Left colon (tissue), 2 donors: ENCODE data around the gene FUCA2. TPM values are rescaled to one million over a fixed set of nuclear protein-coding genes. Genes with fewer than 3 reads are reported as not detected.
"Not testable (repeated sequence)": the region's sequence is repeated elsewhere in the genome, so short reads cannot be mapped to it uniquely, and the experiment has no call there.

Experiments used
- ATAC-seq: fragments of 200-7000 bp; cut with Tn5 transposase; one replicate; pipeline ENCODE4 v1.9.1; 2020; ENCODE audit warnings: mild to moderate bottlenecking, moderate library complexity
- DNase-seq, 2 donors: peaks; one replicate each; pipeline ENCODE4 v3.0.0-alpha.2; 2020
- intact Hi-C, 2 donors: fragments of 100-400 bp; cut with DNase I in 1 of 2; cut with micrococcal nuclease in 1 of 2; formaldehyde crosslinking; loops; one replicate each; pipeline versions ENCODE4 v1.11.2 to v1.14.0; 2022; cut with DNase I, micrococcal nuclease
- total RNA-seq, 2 donors: library from RNA; stranded (reverse); fragmentation: NEBNext Ultra II Directional; extraction: Animal tissue kit (Norgen Biotek cat#: 25700); gene quantifications; one replicate each; pipeline ENCODE4 v1.2.1, GENCODE V29; 2021
- donor health status: DM: no; HTN: no; CAD: no.
- donor health status: DM: yes; HTN: yes; CAD: no.

The FUCA2 gene
- total RNA-seq, 2 donors from 2014 or later = 68.4 to 83.1 TPM

GRCh38 chr6:143506620-143507019, 4.9 kb downstream of the FUCA2 start:
- no peak for DNase-seq
- intact Hi-C loops = no loop called here
- ATAC-seq = no peak

DNA sequence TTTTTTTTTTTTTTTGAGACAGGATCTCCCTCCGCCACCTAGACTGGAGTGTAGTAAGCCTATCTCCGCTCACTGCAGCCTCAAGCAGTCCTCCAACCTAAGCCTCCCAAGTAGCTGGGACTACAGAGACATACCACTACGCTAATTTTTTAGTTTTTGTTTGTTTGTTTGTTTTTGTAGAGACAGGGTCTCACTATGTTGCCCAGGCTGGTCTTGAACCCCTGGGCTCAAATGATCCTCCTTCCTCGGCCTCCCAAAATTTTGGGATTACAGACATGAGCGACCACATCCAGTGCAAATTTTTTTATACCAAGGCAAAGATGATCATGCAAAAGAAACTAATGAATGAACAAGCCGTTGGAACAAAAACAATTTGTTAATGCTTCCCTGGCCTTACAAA, 5.3 kb downstream of the FUCA2 start:
- intact Hi-C loops = no loop called here
- DNase-seq = no peak
- ATAC-seq = no peak

GRCh38 chr6:143505537-143505936, 6.0 kb downstream of the FUCA2 start:
- ATAC-seq = no peak
- intact Hi-C loops = no loop called here

DNA sequence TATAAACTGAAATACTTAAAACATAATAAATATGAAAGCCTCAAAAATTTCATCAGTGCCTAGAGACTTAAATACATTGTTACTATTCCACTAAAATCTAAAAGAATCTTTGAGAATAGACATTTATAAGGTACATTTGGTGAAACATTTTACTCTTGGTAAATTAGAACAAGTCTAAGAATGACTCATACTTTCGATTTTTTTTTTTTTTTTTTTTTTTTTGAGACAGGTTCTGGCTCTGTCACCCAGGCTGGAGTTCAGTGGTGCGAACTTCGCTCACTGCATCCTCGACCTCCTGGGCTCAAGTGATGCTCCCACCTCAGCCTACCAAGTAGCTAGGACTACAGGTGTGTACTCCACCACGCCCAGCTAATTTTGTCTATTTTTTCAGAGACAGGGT, 6.4 kb downstream of the FUCA2 start:
- no peak for DNase-seq
- intact Hi-C loops = no loop called here
- no peak for ATAC-seq

More at GRCh38 chr6:143505537-143505936, 6.0 kb downstream of the FUCA2 start:
- no peak for DNase-seq

DNA sequence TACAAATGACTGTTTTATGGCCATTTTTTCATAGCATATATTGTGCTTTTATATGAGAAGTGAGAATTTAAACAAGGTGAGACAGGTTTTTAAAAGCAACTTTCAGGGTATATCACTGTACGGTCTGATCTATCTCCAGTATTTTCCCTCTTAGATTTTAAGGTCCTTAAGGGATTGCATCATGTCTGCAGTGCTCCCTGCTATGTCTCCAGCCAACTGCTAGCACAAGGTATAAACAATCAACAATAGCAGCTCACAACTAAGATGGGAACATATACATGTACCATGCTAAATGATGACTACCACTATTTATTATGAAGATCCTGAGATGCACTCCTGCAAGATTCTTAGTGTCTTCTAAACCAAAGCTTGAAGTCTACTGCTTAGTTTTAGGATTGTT, 7.2 kb downstream of the FUCA2 start:
- intact Hi-C loops = no loop called here
- DNase-seq (no peak), ATAC-seq (no peak)

- intact Hi-C loops = no loop called here
- DNase-seq (no peak), ATAC-seq (no peak)
Measured at GRCh38 chr6:143501851-143502250, 9.7 kb downstream of the FUCA2 start.

GRCh38 chr6:143498428-143498827, 13.1 kb downstream of the FUCA2 start:
- ATAC-seq = no peak
- DNase-seq = no peak
- intact Hi-C loops = no loop called here

DNA sequence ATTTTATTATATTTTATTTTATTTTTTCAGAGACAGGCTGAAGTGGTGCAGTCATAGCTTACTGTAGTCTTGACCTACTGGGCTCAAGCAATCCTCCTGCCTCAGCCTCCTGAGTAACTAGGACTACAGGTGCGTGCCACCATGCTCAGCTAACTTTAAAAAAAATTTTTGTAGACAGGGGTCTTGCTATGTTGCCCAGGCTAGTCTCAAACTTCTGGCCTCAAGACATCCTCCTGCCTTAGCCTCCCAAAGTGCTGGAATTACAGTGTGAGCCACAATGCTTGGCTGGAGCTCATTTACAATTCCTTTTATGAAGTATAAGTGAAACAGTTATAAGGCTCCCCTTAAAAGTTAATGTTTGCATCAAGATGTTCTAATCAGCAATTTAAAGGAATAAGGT, 14.5 kb downstream of the FUCA2 start:
- intact Hi-C loops = no loop called here
- DNase-seq (no peak), ATAC-seq (no peak)

GRCh38 chr6:143490775-143491174, 20.7 kb downstream of the FUCA2 start:
- no peak for ATAC-seq
- intact Hi-C loops = no loop called here
- DNase-seq = no peak

DNA sequence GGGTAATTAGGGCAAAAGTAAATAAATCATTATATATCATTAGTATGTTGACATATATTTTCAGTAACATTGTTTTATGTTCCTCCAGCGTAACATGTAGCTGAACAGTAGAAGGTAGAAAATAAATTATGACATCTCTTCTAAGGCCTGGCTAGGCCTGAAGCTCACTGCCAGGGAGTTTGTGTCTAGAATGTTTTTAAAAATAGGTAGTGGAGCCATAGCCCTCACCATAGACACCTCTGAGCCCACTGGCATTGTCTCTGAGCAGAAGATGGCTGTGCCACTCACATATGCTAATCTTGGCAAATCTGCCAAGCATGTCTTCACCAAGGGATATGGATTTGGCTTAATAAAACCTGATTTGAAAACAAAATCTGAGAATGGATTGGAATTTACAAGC, 21.3 kb downstream of the FUCA2 start:
- ATAC-seq (no peak), DNase-seq (no peak)
- intact Hi-C loops = no loop called here

DNA sequence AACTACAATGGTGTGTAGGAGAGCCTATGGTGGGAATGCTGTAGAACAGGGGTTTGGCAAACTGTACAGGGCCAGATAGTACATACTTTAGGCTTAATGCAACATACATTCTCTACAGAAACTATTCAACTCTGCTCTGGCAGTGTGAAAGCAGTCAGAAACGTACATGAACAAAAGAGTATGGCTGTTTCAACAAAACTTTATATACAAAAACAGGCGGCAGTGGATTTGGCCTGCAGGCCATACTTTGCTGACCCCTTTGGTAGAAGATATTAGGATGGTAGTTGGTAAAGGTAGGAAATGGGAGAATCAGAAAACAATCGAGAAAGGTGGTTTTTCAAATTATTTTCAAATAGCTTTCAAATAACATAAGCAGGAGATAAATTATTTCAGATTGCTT, 24.8 kb downstream of the FUCA2 start:
- intact Hi-C loops = no loop called here
- ATAC-seq (no peak), DNase-seq (no peak)

DNA sequence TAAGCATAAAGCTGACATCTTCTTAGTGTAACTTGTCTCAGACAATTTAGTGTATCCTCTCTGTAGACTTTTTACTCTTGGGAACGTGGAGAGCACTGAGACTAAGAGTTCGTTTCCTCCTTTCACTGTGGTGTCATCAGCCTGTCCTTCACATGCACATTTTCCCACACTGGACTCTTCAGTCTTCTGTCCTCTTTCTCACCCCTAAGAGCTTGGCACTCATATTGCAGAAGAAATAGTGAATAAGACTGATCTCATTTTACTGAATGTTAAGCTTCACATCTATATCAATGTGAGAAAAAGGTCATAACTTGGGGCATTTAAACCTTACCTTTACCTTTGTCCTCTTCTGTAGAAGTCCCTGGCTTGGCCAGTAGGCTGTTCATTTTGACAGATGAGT, 25.6 kb downstream of the FUCA2 start:
- no peak for ATAC-seq
- intact Hi-C loops = no loop called here
- DNase-seq = no peak

DNA sequence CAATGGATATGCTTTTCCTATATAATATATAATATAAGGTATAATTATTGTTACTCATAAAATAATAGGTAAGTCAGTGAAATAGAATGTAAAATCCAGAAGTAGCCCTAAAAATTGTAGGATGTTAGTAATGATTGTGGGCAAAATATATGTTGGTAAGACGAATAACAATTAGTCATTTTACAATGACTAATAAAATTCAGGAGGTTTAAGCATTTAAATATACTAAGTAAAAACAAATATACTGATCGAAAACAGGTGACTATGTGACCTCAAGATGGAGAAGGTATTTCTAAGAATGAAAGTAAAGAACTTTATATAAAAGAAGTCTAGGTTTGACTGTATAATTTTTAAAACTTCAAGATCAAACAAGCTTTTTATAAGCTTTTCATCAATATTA, 28.9 kb downstream of the FUCA2 start:
- DNase-seq (no peak), ATAC-seq (no peak)
- intact Hi-C loops = no loop called here

DNA sequence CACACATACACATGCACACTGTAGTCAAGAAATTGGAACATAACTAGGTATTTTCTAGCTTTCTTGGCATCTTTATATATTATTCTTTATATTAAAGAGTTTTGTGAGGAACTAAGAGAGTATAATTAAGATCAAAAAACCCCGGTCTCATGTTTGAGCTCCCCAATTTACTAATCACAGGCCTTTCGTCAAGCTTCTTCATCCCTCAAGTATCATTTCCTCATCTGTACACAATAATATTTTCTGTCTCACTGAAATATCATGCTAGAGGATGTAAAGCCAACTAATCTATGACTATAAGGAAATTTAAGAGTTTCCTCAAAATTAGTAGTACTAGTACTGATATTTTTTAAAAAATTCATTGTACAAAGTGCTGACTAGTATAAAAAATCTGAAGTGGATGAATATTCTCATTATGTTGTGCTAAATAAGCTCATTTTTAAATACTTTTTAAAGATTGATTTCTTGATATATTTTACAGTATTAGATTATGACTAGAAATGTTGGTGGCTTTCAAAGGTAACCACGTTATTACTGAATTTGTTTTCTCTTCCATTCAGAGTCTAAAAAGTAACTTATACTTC, 32.9 kb downstream of the FUCA2 start:
- intact Hi-C loops = no loop called here
- no peak for DNase-seq
- no peak for ATAC-seq

DNA sequence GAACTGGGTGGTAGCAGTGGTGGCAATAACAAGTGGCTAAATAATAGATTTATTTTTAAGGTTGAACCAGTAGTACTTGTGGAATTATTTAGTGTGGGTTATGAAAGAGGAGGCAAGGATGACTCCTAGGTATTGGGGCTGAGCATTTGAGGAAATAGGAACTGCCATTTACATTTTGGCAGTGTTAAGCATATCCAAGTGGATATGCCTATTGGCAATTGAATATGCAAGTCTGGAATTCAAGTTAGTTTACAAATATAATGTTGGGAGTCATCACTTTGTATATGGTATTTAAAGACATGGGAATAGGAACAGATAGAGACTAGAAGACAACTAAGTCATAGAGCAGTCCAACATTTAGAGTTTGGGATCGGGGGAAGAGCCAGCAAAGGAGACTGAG, 35.0 kb downstream of the FUCA2 start:
- no peak for ATAC-seq
- intact Hi-C loops = no loop called here

GRCh38 chr6:143471822-143472221, 39.7 kb downstream of the FUCA2 start:
- intact Hi-C loops = no loop called here
- ATAC-seq (no peak), DNase-seq (no peak)

More for the DNA sequence above, 35.0 kb downstream of the FUCA2 start:
- DNase-seq = no peak

DNA sequence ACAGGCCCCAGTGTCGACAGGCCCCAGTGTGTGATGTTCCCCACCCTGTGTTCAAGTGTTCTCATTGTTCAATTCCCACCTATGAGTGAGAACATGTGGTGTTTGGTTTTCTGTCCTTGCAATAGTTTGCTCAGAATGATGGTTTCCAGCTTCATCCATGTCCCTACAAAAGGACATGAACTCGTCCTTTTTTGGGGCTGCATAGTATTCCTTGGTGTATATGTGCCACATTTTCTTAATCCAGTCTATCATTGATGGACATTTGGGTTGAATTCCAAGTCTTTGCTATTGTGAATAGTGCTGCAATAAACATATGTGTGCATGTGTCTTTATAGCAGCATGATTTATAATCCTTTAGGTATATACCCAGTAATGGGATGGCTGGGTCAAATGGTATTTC, 42.7 kb downstream of the FUCA2 start:
- intact Hi-C loops = not testable (repeated sequence)

GRCh38 chr6:143468026-143468425, 43.5 kb downstream of the FUCA2 start:
- intact Hi-C loops = no loop called here

More for the DNA sequence above, 42.7 kb downstream of the FUCA2 start:
- not testable (repeated sequence) for DNase-seq, ATAC-seq

GRCh38 chr6:143465546-143465945, 46.0 kb downstream of the FUCA2 start:
- DNase-seq = no peak
- ATAC-seq = no peak
- intact Hi-C loops = no loop called here

More at GRCh38 chr6:143468026-143468425, 43.5 kb downstream of the FUCA2 start:
- DNase-seq (no peak), ATAC-seq (no peak)

- intact Hi-C loops = no loop called here
- no peak for ATAC-seq
- DNase-seq = no peak
Measured at GRCh38 chr6:143457563-143458359, 53.8 kb downstream of the FUCA2 start.

DNA sequence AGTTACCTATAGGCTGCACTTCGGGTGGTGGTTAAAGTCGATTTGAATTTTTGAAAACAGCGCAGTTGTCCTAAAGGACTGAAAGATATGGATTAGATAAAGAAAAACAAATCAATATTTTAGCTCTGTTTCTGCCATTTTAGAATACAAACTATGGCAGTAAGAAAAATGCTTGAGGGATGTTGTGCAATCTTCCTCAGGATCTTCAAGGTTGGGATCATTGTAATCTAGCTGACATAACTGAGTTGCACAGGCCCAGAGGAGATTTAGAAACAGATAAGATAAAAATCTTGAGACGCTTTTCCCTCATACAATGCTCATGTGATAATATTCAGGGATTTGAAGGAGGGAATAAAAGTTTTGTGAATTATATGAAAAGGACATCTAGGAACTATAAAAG, 60.0 kb downstream of the FUCA2 start:
- intact Hi-C loops = no loop called here
- ATAC-seq (no peak), DNase-seq (no peak)
